Progenitor cell of endocrine pancreas (in vitro differentiated cells): ENCODE measurements around the gene GMIP. TPM values are rescaled to one million over a fixed set of nuclear protein-coding genes. Genes with fewer than 3 reads are reported as not detected.
"Not testable (repeated sequence)": the region's sequence is repeated elsewhere in the genome, so short reads cannot be mapped to it uniquely, and the experiment has no call there.

Source experiments
- DNase-seq: peaks from one replicate; pipeline ENCODE4 v3.0.0; 2021; ENCODE audit warnings: low spot score; ENCODE audit not compliant: unreplicated experiment
- H3K27ac Mint-ChIP-seq: 2 replicates; pipeline ENCODE4 v1.8.0; 2021; ENCODE audit warnings: mild to moderate bottlenecking, moderate library complexity, mixed read lengths
- H3K27me3 Mint-ChIP-seq: 2 replicates; pipeline ENCODE4 v1.8.0; 2021; ENCODE audit warnings: mixed read lengths
- H3K36me3 Mint-ChIP-seq: 2 replicates; pipeline ENCODE4 v1.8.0; 2022; ENCODE audit warnings: mixed read lengths; ENCODE audit not compliant: insufficient read depth
- H3K4me1 Mint-ChIP-seq: 2 replicates; pipeline ENCODE4 v1.8.0; 2021; ENCODE audit warnings: low read depth, mixed read lengths
- H3K4me3 Mint-ChIP-seq: 2 replicates; pipeline ENCODE4 v1.8.0; 2021; ENCODE audit warnings: low read depth, mild to moderate bottlenecking, moderate library complexity, mixed read lengths
- H3K9me3 Mint-ChIP-seq: 2 replicates; pipeline ENCODE4 v1.8.0; 2021; ENCODE audit warnings: low read depth, mixed read lengths
- long read RNA-seq: library from polyadenylated mRNA; unstranded; transcript quantifications from one replicate; pipeline ENCODE4 v2.0.0, GENCODE V29; 2020
- total RNA-seq: library from RNA; stranded (reverse); gene quantifications from 2 replicates; pipeline ENCODE4 v1.2.1, GENCODE V29; 2021
- TF ChIP-seq, protein P1 (sequence below): fragments of 200-600 bp; sonication (generic); IDR thresholded peaks from one replicate; pipeline ENCODE4 v1.5.0; 2021; ENCODE audit warnings: antibody characterized with exemption, mild to moderate bottlenecking; ENCODE audit not compliant: unreplicated experiment

Gene GMIP, protein sequence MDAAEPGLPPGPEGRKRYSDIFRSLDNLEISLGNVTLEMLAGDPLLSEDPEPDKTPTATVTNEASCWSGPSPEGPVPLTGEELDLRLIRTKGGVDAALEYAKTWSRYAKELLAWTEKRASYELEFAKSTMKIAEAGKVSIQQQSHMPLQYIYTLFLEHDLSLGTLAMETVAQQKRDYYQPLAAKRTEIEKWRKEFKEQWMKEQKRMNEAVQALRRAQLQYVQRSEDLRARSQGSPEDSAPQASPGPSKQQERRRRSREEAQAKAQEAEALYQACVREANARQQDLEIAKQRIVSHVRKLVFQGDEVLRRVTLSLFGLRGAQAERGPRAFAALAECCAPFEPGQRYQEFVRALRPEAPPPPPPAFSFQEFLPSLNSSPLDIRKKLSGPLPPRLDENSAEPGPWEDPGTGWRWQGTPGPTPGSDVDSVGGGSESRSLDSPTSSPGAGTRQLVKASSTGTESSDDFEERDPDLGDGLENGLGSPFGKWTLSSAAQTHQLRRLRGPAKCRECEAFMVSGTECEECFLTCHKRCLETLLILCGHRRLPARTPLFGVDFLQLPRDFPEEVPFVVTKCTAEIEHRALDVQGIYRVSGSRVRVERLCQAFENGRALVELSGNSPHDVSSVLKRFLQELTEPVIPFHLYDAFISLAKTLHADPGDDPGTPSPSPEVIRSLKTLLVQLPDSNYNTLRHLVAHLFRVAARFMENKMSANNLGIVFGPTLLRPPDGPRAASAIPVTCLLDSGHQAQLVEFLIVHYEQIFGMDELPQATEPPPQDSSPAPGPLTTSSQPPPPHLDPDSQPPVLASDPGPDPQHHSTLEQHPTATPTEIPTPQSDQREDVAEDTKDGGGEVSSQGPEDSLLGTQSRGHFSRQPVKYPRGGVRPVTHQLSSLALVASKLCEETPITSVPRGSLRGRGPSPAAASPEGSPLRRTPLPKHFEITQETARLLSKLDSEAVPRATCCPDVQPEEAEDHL
- total RNA-seq, result 29.2 and 30.5 TPM in 2 replicates
- long read RNA-seq, result 0 reads

DNA sequence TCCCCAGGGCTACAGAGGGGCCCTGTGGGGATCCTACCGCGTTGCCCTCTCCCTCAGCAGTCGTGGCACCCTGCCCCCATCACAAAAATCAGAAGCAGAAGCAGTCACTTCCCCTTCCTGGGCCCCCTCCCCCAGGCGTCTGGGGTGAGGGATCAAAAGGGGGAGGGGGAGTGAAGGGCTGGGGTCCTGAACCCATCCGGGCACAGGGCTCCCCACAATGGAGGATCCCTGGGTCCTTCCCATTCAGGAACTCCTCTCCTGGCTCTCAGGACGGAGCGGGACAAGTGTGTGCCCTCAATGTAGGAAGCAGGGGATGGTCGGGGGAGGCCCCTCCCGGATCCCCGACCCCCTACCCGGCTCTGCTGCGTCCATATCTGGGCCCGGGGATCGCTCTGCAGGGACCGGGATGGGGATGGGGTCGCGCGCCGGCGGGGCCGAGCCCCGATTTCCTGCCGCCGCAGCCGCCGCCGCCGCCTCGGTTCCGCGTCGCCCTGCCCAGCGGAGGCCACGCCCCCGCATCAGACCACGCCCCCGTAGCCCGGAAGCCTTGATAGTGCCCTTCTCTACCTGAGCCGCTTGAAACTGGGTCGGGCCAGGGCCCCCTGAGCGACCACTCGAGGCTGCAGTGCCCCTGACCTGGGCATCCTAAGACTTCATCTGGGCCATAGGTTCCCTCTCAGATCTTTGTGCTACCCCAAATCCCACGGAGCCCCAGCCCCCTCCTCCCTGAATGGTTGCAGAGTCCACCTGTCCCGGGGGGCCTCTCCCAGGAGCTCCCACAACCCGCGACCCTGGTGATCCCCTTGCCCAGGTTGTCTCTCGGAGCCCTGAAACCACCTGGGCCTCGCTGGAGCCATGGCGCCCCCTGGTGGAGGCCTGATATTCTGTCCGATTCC is at the start of gene GMIP:
GMIP (minus strand) TSS at position 500 of the 896 bp plus-strand sequence; CDS start at position 372, 128 bp downstream.
- TF ChIP-seq, protein P1, sequence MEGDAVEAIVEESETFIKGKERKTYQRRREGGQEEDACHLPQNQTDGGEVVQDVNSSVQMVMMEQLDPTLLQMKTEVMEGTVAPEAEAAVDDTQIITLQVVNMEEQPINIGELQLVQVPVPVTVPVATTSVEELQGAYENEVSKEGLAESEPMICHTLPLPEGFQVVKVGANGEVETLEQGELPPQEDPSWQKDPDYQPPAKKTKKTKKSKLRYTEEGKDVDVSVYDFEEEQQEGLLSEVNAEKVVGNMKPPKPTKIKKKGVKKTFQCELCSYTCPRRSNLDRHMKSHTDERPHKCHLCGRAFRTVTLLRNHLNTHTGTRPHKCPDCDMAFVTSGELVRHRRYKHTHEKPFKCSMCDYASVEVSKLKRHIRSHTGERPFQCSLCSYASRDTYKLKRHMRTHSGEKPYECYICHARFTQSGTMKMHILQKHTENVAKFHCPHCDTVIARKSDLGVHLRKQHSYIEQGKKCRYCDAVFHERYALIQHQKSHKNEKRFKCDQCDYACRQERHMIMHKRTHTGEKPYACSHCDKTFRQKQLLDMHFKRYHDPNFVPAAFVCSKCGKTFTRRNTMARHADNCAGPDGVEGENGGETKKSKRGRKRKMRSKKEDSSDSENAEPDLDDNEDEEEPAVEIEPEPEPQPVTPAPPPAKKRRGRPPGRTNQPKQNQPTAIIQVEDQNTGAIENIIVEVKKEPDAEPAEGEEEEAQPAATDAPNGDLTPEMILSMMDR, result peak; percentile 93
- peaks cover 3% of the 10 kb centered on the region for H3K36me3 Mint-ChIP-seq
- H3K9me3 Mint-ChIP-seq, result no peaks in the 10 kb centered on the region
- DNase-seq, result peak; percentile 85
- no peaks in the 10 kb centered on the region for H3K27me3 Mint-ChIP-seq
- H3K4me1 Mint-ChIP-seq, result peaks cover 10% of the 10 kb centered on the region
- H3K4me3 Mint-ChIP-seq, result peak within 1 kb of the TSS; percentile 94
- H3K27ac Mint-ChIP-seq, result peak within 1 kb of the TSS; percentile 96

DNA sequence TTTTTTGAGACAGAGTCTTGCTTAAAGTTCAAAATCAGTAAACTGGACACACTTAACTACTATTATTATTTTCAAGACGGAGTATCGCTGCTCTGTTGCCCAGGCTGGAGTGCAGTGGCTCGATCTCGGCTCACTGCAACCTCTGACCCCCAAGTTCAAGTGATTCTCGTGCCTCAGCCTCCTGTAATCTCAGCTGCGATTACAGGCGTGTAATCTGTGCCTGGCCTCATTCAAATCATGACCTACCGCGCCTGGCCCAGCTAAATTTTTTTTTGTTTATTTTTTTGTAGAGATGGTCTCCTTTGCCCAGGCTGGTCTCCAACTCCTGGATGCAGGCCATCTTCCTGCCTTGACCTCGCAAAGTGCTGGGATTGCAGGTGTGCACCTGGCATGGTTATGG is 48.2 kb upstream of the GMIP start:
- H3K27ac Mint-ChIP-seq, result no peak overlapping the region
- H3K9me3 Mint-ChIP-seq, result no peaks in the 10 kb centered on the region
- H3K4me3 Mint-ChIP-seq, result no peak overlapping the region
- TF ChIP-seq, protein P1, result no peak
- H3K4me1 Mint-ChIP-seq, result no peaks in the 10 kb centered on the region
- DNase-seq, result no peak
- peaks cover 1% of the 10 kb centered on the region for H3K36me3 Mint-ChIP-seq
- no peaks in the 10 kb centered on the region for H3K27me3 Mint-ChIP-seq

DNA sequence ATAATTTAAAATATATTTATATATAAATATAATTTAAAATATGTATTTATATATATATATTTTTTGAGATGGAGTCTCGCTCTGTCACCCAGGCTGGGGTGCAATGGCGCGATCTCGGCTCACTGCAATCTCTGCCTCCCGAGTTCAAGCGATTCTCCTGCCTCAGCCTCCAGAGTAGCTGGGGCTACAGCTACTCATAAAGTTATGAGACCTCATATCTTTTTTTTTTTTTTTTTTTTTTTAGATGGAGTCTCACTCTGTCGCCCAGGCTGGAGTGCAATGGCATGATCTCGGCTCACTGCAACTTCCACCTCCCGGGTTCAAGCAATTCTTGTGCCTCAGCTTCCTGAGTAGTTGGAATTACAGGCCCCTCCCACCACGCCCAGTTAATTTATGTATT is 45.6 kb upstream of the GMIP start:
- H3K4me3 Mint-ChIP-seq, H3K36me3 Mint-ChIP-seq, DNase-seq, H3K27me3 Mint-ChIP-seq, H3K4me1 Mint-ChIP-seq, H3K9me3 Mint-ChIP-seq, H3K27ac Mint-ChIP-seq: not testable (repeated sequence)

DNA sequence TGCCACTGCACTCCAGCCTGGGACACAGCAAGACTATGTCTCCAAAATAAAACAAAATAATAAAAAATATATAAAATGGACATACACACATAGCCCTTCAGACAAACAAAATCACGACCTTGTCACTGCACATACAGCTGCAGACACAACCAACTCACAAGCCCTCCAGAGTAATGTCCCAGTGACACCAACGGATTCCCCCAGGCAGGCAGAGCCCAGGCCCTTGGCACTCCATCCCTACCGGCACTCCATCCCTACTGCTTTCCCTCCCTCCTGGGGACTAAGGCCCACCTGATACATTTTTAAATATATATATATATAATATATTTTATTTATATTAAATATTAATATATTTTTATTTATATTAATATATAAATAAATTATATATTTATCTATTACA is 43.6 kb upstream of the GMIP start:
- Mint-ChIP-seq H3K4me1 (no peaks in the 10 kb centered on the region), H3K27ac (no peak overlapping the region), H3K27me3 (no peaks in the 10 kb centered on the region), H3K9me3 (peaks cover 16% of the 10 kb centered on the region), H3K4me3 (no peak overlapping the region), H3K36me3 (peaks cover 21% of the 10 kb centered on the region)
- TF ChIP-seq, protein P1, result no peak
- DNase-seq, result no peak

DNA sequence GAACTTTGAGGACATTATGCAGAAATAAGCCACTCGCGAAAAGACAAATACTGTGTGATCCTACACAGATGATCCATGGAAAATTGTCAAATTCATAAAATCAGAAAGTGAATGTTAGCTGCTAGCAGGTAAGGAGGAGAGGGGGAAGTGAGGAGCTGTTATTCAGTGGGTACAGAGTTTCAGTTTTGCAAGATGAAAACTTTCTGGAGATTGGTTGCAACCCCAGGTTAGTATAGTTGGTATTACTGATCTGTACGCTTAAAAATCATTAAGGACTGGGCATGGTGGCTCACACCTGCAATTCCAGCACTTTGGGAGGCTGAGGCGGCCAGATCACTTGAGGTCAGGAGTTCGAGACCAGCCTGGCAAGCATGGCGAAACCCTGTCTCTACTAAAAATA is 43.1 kb upstream of the GMIP start:
- no peak for DNase-seq
- no peaks in the 10 kb centered on the region for H3K4me1 Mint-ChIP-seq
- peaks cover 16% of the 10 kb centered on the region for H3K9me3 Mint-ChIP-seq
- no peak overlapping the region for H3K27ac Mint-ChIP-seq
- no peak overlapping the region for H3K4me3 Mint-ChIP-seq
- no peaks in the 10 kb centered on the region for H3K27me3 Mint-ChIP-seq
- H3K36me3 Mint-ChIP-seq, result peaks cover 21% of the 10 kb centered on the region
- TF ChIP-seq, protein P1, result no peak

DNA sequence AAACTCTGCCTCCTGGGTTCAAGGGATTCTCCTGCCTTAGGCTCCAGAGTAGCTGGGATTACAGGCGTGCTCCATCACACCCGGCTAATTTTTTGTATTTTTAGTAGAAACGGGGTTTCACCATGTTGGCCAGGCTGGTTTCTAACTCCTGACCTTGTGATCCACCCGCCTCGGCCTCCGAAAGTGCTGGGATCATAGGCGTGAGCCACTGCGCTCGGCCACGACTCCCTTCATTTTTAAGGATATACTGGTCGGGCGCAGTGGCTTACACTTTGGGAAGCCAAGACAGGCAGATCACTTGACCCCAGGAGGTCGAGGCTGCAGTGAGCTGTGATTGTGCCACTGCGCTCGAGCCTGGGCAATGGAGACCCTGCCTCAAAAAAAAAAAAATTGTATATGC is 42.7 kb upstream of the GMIP start:
- not testable (repeated sequence) for H3K27me3 Mint-ChIP-seq, DNase-seq, H3K4me1 Mint-ChIP-seq, H3K27ac Mint-ChIP-seq, H3K4me3 Mint-ChIP-seq
- peaks cover 26% of the 10 kb centered on the region for H3K36me3 Mint-ChIP-seq
- H3K9me3 Mint-ChIP-seq, result peaks cover 18% of the 10 kb centered on the region
